Measurements from ENCODE around the gene IL12RB1. TPM values are rescaled to one million over a fixed set of nuclear protein-coding genes. Genes with fewer than 3 reads are reported as not detected.

Gene IL12RB1
- total and polyA plus RNA-seq, 10 of the 15 experiments (the other 5 are each of a cell fraction or from before 2014, with no cell fraction given) = 2.8 to 29.9 (median 17.6) TPM

DNA sequence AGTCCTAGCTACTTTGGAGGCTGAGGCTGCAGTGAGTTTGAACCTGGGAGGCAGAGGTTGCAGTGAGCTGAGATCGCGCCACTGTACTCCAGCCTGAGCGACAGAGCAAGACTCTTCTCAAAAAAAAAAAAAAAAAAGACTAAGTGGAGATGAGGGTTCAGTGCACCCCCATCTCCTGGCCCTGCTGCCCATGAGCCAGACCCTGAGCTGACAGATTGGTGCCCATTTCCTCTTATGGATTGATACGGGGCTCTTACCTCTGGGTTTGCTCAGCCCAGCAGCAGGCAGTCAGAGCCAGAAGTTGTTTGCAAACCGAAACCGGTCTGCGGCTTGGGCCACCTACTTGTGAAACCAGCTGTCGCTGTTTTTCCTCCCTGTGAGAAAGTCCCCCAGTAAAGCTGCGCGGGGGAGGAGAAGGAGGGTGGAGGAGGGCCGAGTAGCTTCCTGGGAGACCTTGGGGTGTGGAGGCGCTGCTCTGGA is 41.9 kb downstream of the IL12RB1 start (continued):
- TF ChIP-seq TCF12 (IDR thresholded peaks at IDR 0.05; ENCODE audit: low read depth, low read length) = peak; percentile 95

DNA sequence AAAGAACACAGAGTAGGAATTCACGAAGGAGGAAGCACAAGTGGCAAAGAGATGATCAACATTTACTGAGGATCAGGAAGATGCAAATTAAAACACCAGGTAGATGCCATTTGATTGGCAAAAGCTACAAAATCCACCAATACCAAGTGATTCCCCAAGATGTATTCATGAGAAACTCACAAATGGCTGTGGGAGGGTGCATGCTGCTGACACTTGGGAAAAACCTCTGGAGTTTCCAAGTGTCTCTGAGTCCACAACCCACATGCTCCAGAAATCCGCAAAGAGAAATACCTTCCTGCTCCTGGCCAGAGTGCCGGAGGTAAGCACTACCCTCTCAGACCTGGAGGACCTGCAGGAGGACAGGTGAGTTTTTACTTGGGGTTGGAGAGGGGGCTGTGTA is 43.1 kb downstream of the IL12RB1 start:
- no peak for ATAC-seq
- WGBS (ENCODE audit: insufficient coverage, insufficient replicate concordance, low lambda C conversion rate, missing lambda C conversion rate) = 85% methylated on average over 3 of the region's 3 CpGs
- Histone ChIP-seq H2AFZ (ENCODE audit: control insufficient read depth, low read depth, low read length) (no peak overlapping the region), H4K20me1 (ENCODE audit: control insufficient read depth, insufficient read depth) (no peaks in the 10 kb centered on the region), H3K4me2 (ENCODE audit: control insufficient read depth, insufficient read depth) (peak overlapping the region; percentile 30; the same call in 1 of the 2 replicates), H3K9ac (ENCODE audit: control insufficient read depth, insufficient read depth, low read length) (no peak overlapping the region), H3K4me3 (no peak overlapping the region), H3K9me3 (replicated peaks; ENCODE audit: control insufficient read depth, insufficient read depth, low read length) (peaks cover 7% of the 10 kb centered on the region), H3K4me1 (ENCODE audit: control insufficient read depth, insufficient read depth, low read length) (peaks cover 15% of the 10 kb centered on the region), H3K27me3 (replicated peaks in 1 of 2; ENCODE audit: control insufficient read depth in 2 of 2, insufficient read depth in 2 of 2, low read length in 1 of 2) (peaks cover 0 to 3% of the 10 kb centered on the region in 2 experiments; a peak in 2 of 4 replicates), H3K36me3 (ENCODE audit: control insufficient read depth in 2 of 2, insufficient read depth in 2 of 2, low read length in 1 of 2) (no peaks in the 10 kb centered on the region), H3K27ac (ENCODE audit: control insufficient read depth, insufficient read depth) (no peak overlapping the region), H3K79me2 (ENCODE audit: control insufficient read depth, insufficient read depth, low read length) (no peaks in the 10 kb centered on the region)
- no peak for TF ChIP-seq ZZZ3 (IDR thresholded peaks at IDR 0.05; ENCODE audit: control insufficient read depth, insufficient read length, low read depth)
- TF ChIP-seq, protein P1, sequence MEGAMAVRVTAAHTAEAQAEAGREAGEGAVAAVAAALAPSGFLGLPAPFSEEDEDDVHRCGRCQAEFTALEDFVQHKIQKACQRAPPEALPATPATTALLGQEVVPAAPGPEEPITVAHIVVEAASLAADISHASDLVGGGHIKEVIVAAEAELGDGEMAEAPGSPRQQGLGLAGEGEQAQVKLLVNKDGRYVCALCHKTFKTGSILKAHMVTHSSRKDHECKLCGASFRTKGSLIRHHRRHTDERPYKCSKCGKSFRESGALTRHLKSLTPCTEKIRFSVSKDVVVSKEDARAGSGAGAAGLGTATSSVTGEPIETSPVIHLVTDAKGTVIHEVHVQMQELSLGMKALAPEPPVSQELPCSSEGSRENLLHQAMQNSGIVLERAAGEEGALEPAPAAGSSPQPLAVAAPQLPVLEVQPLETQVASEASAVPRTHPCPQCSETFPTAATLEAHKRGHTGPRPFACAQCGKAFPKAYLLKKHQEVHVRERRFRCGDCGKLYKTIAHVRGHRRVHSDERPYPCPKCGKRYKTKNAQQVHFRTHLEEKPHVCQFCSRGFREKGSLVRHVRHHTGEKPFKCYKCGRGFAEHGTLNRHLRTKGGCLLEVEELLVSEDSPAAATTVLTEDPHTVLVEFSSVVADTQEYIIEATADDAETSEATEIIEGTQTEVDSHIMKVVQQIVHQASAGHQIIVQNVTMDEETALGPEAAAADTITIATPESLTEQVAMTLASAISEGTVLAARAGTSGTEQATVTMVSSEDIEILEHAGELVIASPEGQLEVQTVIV (IDR thresholded peaks at IDR 0.05; ENCODE audit: borderline replicate concordance, partially characterized antibody) = no peak
- TF ChIP-seq NR2C1 (IDR thresholded peaks at IDR 0.05) = no peak
- no peak for TF ChIP-seq NFYA (IDR thresholded peaks at IDR 0.05; ENCODE audit: borderline replicate concordance, low read depth, low read length)
- in situ Hi-C loops (cut with MboI) = no loop called here
- RAD21 ChIA-PET (ENCODE audit: unreplicated experiment) = interaction anchor here (1.0 to 2.3 kb wide), 3 partner anchors 15 to 43 kb away, joined by 3 to 12 read pairs (median 6); no protein-coding TSS in a partner anchor
- intact Hi-C loops (cut with micrococcal nuclease; ENCODE audit: unreplicated experiment) = no loop called here
- POLR2A ChIA-PET = interaction anchor here (1.2 kb wide), 1 partner anchor 16 kb away, joined by 3 read pairs; no protein-coding TSS in a partner anchor
- BruUV-seq (replicated peaks) = no TSS peak
- no peak for FAIRE-seq
- SMC1A ChIA-PET (ENCODE audit: uncharacterized antibody, unreplicated experiment) = interaction anchor here (0.9 to 2.3 kb wide), 3 partner anchors 10 to 17 kb away, joined by 3 to 7 read pairs (median 5); no protein-coding TSS in a partner anchor
- CTCF ChIA-PET = interaction anchor here (1.0 to 3.6 kb wide), 4 partner anchors 14 to 124 kb away, joined by 3 to 29 read pairs (median 9); partner anchors contain the start of gene ARRDC2
- no peak for DNase-seq (ENCODE audit: low read depth, low spot score)

Data from GM12878 (cell line).